Prostate gland (tissue), 2 donors: ENCODE measurements around the gene GLYATL2.

Experiments used
- CTCF ChIP-seq, 4 experiments: fragments of 200-600 bp in 2 of 4; fragments of 450-650 bp in 2 of 4; sonication (generic) in 2 of 4; IDR thresholded peaks; 1 replicate in 3 of 4; 2 replicates in 1 of 4; pipeline ENCODE4 v1.5.1; 2016 to 2019; ENCODE audit warnings: antibody characterized with exemption in 4 of 4, mild to moderate bottlenecking in 2 of 4, moderate library complexity in 2 of 4
- POLR2A ChIP-seq: fragments of 450-650 bp; IDR thresholded peaks from one replicate; pipeline ENCODE4 v1.6.1; 2016; ENCODE audit warnings: antibody characterized with exemption, mild to moderate bottlenecking
- POLR2AphosphoS5 ChIP-seq: sonication (generic); formaldehyde crosslinking; IDR thresholded peaks from one replicate; pipeline ENCODE4 v1.6.1; 2017; ENCODE audit warnings: antibody characterized with exemption

GRCh38 chr11:58893899-58894298 lies 49.4 kb upstream of the GLYATL2 start:
- no peak for TF ChIP-seq CTCF (IDR thresholded peaks at IDR 0.05)
- no peak for TF ChIP-seq POLR2A
- TF ChIP-seq POLR2AphosphoS5, result no peak
